HL-60 (cell line): ENCODE data around the gene CASP7.

ENCODE experiments used
- DNase-seq, 2 experiments: peaks; one replicate each; pipeline ENCODE4 v3.0.0-alpha.2; 2010 to 2020; ENCODE audit warnings: low read depth in 1 of 2, low spot score in 1 of 2
- H3K27ac ChIP-seq: fragments of 250-450 bp; sonication (Bioruptor Pico); replicated peaks from 2 replicates; pipeline ENCODE4 v1.5.1; 2020; ENCODE audit warnings: mild to moderate bottlenecking, moderate library complexity
- H3K27me3 ChIP-seq: fragments of 250-450 bp; sonication (Bioruptor Pico); 2 replicates; pipeline ENCODE4 v1.5.1; 2021; ENCODE audit warnings: mild to moderate bottlenecking, moderate library complexity; ENCODE audit not compliant: insufficient read depth, poor library complexity, severe bottlenecking
- H3K4me3 ChIP-seq: replicated peaks from 2 replicates; pipeline ENCODE4 v1.5.1; 2011; ENCODE audit warnings: mild to moderate bottlenecking, control low read depth, low read length; ENCODE audit not compliant: insufficient read depth
- GABPA ChIP-seq: IDR thresholded peaks from 2 replicates; pipeline ENCODE4 v1.6.1; 2012; ENCODE audit warnings: low read depth
- POLR2AphosphoS5 ChIP-seq: IDR thresholded peaks from 2 replicates; pipeline ENCODE4 v1.6.1; 2012; ENCODE audit warnings: low read depth
- SPI1 ChIP-seq: IDR thresholded peaks from 2 replicates; pipeline ENCODE4 v1.6.1; 2012; ENCODE audit warnings: low read depth, mild to moderate bottlenecking, borderline replicate concordance
- TF ChIP-seq, protein P1 (sequence below): IDR thresholded peaks from 2 replicates; pipeline ENCODE4 v1.6.1; 2012; ENCODE audit warnings: low read depth; ENCODE audit not compliant: insufficient replicate concordance
- TF ChIP-seq, protein P2 (sequence below): IDR thresholded peaks from one replicate; pipeline ENCODE4 v1.5.1; 2011; ENCODE audit warnings: low read length, control low read depth, inconsistent platforms; ENCODE audit not compliant: insufficient read depth

CASP7 gene

GRCh38 chr10:113646336-113647201 is 33.1 kb upstream of the CASP7 start:
- Histone ChIP-seq H3K27ac (no peak overlapping the region), H3K4me3 (no peak overlapping the region), H3K27me3 (no peaks in the 10 kb centered on the region)
- DNase-seq = no peak
- TF ChIP-seq SPI1 (no peak), POLR2AphosphoS5 (no peak), GABPA (no peak)
- TF ChIP-seq, protein P1, sequence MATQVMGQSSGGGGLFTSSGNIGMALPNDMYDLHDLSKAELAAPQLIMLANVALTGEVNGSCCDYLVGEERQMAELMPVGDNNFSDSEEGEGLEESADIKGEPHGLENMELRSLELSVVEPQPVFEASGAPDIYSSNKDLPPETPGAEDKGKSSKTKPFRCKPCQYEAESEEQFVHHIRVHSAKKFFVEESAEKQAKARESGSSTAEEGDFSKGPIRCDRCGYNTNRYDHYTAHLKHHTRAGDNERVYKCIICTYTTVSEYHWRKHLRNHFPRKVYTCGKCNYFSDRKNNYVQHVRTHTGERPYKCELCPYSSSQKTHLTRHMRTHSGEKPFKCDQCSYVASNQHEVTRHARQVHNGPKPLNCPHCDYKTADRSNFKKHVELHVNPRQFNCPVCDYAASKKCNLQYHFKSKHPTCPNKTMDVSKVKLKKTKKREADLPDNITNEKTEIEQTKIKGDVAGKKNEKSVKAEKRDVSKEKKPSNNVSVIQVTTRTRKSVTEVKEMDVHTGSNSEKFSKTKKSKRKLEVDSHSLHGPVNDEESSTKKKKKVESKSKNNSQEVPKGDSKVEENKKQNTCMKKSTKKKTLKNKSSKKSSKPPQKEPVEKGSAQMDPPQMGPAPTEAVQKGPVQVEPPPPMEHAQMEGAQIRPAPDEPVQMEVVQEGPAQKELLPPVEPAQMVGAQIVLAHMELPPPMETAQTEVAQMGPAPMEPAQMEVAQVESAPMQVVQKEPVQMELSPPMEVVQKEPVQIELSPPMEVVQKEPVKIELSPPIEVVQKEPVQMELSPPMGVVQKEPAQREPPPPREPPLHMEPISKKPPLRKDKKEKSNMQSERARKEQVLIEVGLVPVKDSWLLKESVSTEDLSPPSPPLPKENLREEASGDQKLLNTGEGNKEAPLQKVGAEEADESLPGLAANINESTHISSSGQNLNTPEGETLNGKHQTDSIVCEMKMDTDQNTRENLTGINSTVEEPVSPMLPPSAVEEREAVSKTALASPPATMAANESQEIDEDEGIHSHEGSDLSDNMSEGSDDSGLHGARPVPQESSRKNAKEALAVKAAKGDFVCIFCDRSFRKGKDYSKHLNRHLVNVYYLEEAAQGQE = no peak
- TF ChIP-seq, protein P2, sequence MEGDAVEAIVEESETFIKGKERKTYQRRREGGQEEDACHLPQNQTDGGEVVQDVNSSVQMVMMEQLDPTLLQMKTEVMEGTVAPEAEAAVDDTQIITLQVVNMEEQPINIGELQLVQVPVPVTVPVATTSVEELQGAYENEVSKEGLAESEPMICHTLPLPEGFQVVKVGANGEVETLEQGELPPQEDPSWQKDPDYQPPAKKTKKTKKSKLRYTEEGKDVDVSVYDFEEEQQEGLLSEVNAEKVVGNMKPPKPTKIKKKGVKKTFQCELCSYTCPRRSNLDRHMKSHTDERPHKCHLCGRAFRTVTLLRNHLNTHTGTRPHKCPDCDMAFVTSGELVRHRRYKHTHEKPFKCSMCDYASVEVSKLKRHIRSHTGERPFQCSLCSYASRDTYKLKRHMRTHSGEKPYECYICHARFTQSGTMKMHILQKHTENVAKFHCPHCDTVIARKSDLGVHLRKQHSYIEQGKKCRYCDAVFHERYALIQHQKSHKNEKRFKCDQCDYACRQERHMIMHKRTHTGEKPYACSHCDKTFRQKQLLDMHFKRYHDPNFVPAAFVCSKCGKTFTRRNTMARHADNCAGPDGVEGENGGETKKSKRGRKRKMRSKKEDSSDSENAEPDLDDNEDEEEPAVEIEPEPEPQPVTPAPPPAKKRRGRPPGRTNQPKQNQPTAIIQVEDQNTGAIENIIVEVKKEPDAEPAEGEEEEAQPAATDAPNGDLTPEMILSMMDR = no peak

GRCh38 chr10:113647812-113648211 is 31.9 kb upstream of the CASP7 start:
- Histone ChIP-seq H3K27ac (no peak overlapping the region), H3K27me3 (no peaks in the 10 kb centered on the region), H3K4me3 (no peak overlapping the region)
- DNase-seq = no peak
- TF ChIP-seq GABPA (no peak), SPI1 (no peak), POLR2AphosphoS5 (no peak)
- TF ChIP-seq, protein P2 = no peak
- TF ChIP-seq, protein P1 = no peak

GRCh38 chr10:113648478-113648877 is 31.2 kb upstream of the CASP7 start:
- TF ChIP-seq GABPA (no peak), SPI1 (no peak), POLR2AphosphoS5 (no peak)
- TF ChIP-seq, protein P2 = no peak
- TF ChIP-seq, protein P1 = no peak
- Histone ChIP-seq H3K4me3 (no peak overlapping the region), H3K27ac (no peak overlapping the region), H3K27me3 (no peaks in the 10 kb centered on the region)
- DNase-seq = no peak
